Activated T-helper 1 cell treated with anti-CD3 and anti-CD28 coated beads, Interleukin-12 subunit alpha, Interleukin-12 subunit beta, Interleukin-2, Interleukin-4 antibody, amounts not matched to agents 30 ng/mL and 10 ng/mL and 1 ng/mL, durations not matched to agents 14 hours and 24 hours and 36 hours (primary cell): Measurements from ENCODE around the gene LGALS7. TPM values are rescaled to one million over a fixed set of nuclear protein-coding genes. Genes with fewer than 3 reads are reported as not detected.
A peak's percentile ranks its signal among the peaks of the same experiment; 100 is the strongest.
"Not testable (repeated sequence)": the region's sequence is repeated elsewhere in the genome, so short reads cannot be mapped to it uniquely, and the experiment has no call there.

Source experiments
- DNase-seq: peaks from one replicate; pipeline ENCODE4 v3.0.0; 2021; ENCODE audit warnings: low spot score
- H3K27ac Mint-ChIP-seq: one replicate; pipeline ENCODE4 v1.8.0; 2021; ENCODE audit warnings: mild to moderate bottlenecking, mixed read lengths
- H3K27me3 Mint-ChIP-seq: one replicate; pipeline ENCODE4 v1.8.0; 2022; ENCODE audit warnings: mild to moderate bottlenecking, moderate library complexity, mixed read lengths; ENCODE audit not compliant: insufficient read depth
- H3K36me3 Mint-ChIP-seq: one replicate; pipeline ENCODE4 v1.8.0; 2021; ENCODE audit warnings: low read depth, mixed read lengths
- H3K4me1 Mint-ChIP-seq: one replicate; pipeline ENCODE4 v1.8.0; 2021; ENCODE audit warnings: low read depth, mixed read lengths
- H3K4me3 Mint-ChIP-seq: one replicate; pipeline ENCODE4 v1.8.0; 2021; ENCODE audit warnings: mild to moderate bottlenecking, moderate library complexity, mixed read lengths
- H3K9me3 Mint-ChIP-seq: one replicate; pipeline ENCODE4 v1.8.0; 2021; ENCODE audit warnings: mixed read lengths
- intact Hi-C: fragments of 100-400 bp; cut with micrococcal nuclease; formaldehyde crosslinking; loops from one replicate; pipeline ENCODE4 v1.15.1; 2024
- total RNA-seq: library from RNA; stranded (reverse); gene quantifications from 2 replicates; pipeline ENCODE4 v1.2.3, GENCODE V29; 2022

The LGALS7 gene
- total RNA-seq, 1 donor from 2014 or later = not detected

DNA sequence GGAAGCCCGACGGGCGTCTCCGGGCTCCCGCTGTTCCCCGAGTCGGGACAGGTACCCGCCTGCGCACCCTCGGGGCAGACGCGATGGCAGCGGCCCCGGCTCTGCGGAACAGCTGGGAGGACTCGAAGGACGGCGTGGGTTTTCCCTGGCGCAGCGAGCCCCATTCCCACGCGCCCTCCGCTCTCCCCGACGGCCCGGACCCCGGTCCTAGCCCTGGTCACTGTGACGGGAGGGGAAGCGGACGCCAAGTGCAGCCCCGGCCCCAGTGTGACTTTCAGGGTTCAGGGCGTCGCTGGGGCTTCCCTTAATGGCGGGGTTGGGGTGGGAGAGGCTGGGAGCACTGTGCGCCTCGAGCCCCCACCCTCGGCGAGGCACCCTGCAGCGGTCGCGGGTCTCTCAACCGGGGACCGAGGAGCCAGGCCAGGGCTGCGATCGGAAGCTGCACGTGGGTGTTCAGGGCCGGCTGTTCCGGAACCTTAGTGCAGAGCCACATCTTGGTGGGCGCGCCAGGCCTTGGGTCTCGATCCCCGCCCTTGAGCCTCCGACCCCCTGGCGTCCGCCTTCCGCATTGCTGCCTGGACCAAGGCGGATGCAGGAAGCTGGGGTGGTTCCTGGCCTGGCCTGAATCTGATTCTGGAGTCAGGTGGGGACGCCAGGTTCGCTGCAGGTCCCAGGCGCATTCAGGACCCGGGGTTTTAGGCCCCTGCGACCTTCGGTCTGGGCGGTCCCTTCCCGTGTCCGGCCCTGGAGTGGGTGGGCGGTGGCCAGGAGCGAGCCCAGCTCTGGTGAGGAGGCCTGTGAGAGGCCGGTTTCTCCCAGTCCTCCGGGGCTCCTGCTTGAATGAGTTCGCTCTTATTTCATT lies 19.2 kb upstream of the LGALS7 start:
- H3K4me3 Mint-ChIP-seq = no peak overlapping the region
- no peaks in the 10 kb centered on the region for H3K9me3 Mint-ChIP-seq
- peaks cover 4% of the 10 kb centered on the region for H3K27me3 Mint-ChIP-seq
- no peak for DNase-seq
- intact Hi-C loops = loop anchor here (5.0 kb wide), 1 partner anchor 40 kb away; the partner anchor contains the start of gene ECH1
- peaks cover 5% of the 10 kb centered on the region for H3K4me1 Mint-ChIP-seq
- H3K27ac Mint-ChIP-seq = peak overlapping the region; percentile 16
- no peaks in the 10 kb centered on the region for H3K36me3 Mint-ChIP-seq

DNA sequence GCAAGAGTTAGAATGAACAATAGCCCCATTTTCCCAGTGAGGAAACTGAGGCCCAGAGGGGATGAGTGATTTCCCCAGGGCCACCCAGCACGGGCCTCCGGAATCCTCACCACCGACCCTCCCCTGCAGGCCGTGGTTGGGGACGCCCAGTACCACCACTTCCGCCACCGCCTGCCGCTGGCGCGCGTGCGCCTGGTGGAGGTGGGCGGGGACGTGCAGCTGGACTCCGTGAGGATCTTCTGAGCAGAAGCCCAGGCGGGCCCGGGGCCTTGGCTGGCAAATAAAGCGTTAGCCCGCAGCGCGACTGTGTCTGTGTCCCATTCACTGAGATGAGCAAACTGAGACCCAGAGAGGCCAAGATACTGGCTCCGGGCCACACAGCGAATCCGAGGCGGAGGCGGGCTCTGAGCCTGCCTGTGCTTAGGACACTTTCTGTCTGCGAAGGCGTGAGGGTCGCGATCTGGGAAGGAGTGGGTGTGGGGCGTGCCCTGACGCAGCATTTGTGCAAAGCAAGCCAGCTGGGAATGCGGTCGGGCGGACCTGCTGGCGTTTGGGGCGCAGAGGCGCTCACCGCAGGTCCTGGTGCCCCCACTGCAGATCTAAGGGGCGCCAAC lies 18.2 kb upstream of the LGALS7 start:
- H3K4me1 Mint-ChIP-seq, H3K36me3 Mint-ChIP-seq, H3K4me3 Mint-ChIP-seq: not testable (repeated sequence)

DNA sequence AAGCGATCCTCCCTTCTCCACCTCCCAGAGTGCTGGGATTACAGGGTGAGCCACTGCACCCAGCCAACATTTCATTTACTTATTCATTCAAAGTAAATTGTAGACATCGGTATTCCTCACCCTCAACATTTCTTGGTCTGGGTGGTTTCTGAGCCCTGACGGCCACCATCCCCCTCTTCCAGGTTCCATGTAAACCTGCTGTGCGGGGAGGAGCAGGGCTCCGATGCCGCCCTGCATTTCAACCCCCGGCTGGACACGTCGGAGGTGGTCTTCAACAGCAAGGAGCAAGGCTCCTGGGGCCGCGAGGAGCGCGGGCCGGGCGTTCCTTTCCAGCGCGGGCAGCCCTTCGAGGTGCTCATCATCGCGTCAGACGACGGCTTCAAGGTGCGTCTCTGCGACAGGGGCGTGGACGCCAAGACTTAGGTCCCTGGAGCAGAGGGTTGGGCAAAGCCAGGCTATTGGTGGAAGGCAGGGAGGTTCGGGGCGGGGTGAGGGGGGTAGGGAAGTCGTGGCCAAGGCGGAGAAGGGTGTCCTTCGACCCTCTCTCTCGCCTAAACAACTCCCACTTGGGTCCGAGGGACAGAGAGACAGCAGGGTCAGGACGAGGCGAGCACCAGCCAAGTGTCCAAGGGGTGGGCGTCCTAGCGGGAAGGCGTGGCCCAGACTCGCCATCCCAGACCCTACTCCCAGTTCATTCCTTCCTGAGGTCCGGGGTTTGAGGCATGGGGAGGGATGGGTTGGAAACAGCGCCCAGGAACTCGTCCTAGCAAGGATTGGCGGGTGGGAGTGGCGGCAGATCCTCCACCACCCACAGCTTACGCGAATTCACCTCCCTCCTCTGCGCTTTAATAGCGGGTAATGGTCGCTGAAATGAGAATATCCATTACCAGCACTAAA lies 17.4 kb upstream of the LGALS7 start:
- not testable (repeated sequence) for H3K4me3 Mint-ChIP-seq, H3K27ac Mint-ChIP-seq, DNase-seq, H3K4me1 Mint-ChIP-seq, H3K9me3 Mint-ChIP-seq, H3K36me3 Mint-ChIP-seq, H3K27me3 Mint-ChIP-seq
- intact Hi-C loops = loop anchor here (5.0 kb wide), 1 partner anchor 42 kb away; the partner anchor contains the start of gene ECH1

More for the DNA sequence above, 18.2 kb upstream of the LGALS7 start:
- not testable (repeated sequence) for H3K27me3 Mint-ChIP-seq, H3K9me3 Mint-ChIP-seq, DNase-seq, H3K27ac Mint-ChIP-seq
- intact Hi-C loops = loop anchor here (5.0 kb wide), 1 partner anchor 41 kb away; the partner anchor contains the start of gene ECH1

DNA sequence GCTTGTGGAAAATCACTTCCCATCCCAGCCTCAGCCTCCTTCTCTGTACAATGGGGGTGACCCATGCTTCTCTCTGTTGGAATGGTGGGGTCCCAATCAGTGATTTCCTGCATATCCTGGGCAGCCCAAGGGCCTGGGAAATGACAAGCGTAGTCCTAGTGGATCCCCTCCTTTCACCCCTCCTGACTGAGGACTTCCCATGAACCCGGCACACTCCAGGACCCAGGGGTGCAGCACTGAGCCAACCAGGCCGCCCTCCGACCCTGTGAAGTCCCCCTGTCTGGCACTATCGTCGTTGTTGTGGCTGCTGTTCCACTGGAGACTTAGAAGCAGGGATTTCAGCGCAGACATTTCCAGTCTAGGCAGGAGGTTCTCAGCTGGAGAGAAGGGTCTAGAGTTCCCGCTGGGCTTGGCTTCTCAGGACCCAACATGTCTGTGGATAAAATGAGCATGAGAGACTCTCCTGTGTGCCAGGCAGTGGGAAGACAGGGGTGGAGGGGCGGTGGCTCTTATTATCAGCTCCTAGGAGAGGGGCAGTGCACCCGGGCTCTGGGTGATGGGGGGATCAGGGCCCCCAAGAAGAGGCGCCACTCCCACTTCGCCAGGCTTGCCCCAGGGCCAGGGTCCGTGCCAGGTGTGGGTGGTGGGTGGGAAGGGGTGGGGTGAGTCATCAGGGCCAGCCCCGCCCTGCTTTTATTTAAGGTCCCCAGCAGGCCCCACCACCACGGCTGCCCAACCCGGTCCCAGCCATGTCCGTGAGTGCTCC lies 15.3 kb upstream of the LGALS7 start, which contains the start of gene LGALS7B:
Gene LGALS7B, plus strand, starts transcription at position 723 of the 766 bp plus-strand sequence. Its CDS starts 27 bp downstream, at position 750.
- no peaks in the 10 kb centered on the region for H3K9me3 Mint-ChIP-seq
- intact Hi-C loops = no loop called here
- no peaks in the 10 kb centered on the region for H3K27me3 Mint-ChIP-seq
- H3K27ac Mint-ChIP-seq = no peak within 1 kb of the TSS
- H3K4me3 Mint-ChIP-seq = no peak within 1 kb of the TSS
- peaks cover 5% of the 10 kb centered on the region for H3K4me1 Mint-ChIP-seq
- no peak for DNase-seq
- H3K36me3 Mint-ChIP-seq = no peaks in the 10 kb centered on the region

DNA sequence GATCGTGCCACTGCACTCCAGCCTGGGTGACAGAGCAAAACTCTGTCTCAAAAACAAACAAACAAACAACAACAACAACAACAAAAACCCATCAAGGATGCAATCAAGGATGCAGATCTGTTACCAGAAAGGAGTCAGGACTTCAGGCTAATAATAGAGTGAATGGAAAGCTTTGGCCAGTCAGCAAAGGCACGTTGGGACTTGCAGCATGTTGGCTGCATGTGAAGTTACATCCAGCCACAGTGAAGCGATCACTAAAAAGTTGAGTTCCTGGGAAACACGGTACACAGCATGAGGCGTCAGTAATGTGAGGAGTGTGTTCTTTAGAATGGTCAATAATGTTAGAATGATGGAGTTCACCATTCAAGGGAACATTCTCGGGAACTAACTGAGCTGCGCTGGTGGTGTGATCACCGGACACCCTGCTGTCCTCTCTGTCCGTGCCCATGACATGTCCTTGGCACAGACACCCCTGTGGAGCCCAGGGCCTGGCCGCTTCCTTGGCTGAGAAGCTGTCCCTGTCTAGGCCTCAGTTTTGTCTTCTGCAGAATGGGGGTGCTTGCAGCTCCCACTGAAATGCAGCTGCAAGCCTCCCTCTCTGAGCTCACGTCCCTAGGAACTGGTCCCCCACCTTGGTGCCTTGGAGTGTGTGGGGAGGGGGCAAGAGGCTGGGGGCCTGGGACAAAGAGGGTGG lies 13.4 kb upstream of the LGALS7 start:
- Mint-ChIP-seq H3K27me3 (no peaks in the 10 kb centered on the region), H3K9me3 (no peaks in the 10 kb centered on the region), H3K36me3 (no peaks in the 10 kb centered on the region), H3K4me1 (no peaks in the 10 kb centered on the region), H3K27ac (no peak overlapping the region), H3K4me3 (no peak overlapping the region)
- DNase-seq = no peak
- intact Hi-C loops = no loop called here

DNA sequence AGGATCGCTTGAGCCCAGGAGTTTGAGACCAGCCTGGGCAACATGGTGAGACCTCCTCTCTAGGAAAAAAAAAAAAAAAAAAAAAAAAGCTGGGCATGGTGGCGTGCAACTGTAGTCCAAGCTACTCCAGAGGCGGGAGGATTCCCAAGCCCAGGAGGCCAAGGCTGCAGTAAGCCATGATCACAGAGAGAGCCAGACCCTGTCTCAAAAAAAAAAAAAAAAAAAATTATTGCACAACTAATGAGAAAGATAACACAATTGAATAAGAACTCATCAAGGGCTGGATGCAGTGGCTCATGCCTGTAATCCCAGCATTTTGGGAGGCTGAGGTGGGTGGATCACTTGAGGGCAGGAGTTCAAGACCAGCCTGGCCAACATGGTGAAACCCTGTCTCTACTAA lies 12.7 kb upstream of the LGALS7 start:
- H3K4me3 Mint-ChIP-seq, DNase-seq, H3K4me1 Mint-ChIP-seq, H3K27ac Mint-ChIP-seq, intact Hi-C loops, H3K36me3 Mint-ChIP-seq, H3K9me3 Mint-ChIP-seq, H3K27me3 Mint-ChIP-seq: not testable (repeated sequence)

DNA sequence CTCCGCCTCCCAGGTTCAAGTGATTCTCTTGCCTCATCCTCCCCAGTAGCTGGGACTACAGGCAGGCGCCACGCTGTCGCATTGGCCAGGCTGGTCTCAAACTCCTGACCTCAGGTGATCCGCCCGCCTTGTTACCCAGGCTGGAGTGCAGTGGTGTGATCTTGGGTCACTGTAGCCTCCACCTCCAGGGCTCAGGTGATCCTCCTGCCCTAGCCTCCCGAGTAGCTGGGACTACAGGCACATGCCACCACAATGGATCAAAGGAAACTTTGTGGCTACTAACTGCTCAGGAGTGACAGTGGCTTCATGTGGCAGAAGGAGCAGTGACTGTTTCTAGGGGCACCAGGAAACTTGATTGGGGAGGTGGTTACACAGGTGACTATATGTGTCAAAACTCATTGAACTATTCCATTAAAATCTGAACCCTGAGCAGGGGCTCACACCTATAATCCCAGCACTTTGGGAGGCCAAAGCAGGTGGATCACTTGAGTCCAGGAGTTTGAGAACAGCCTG lies 11.9 kb upstream of the LGALS7 start:
- H3K4me1 Mint-ChIP-seq = no peaks in the 10 kb centered on the region
- H3K27ac Mint-ChIP-seq = no peak overlapping the region
- no peaks in the 10 kb centered on the region for H3K9me3 Mint-ChIP-seq
- no peak overlapping the region for H3K4me3 Mint-ChIP-seq
- no peak for DNase-seq
- H3K27me3 Mint-ChIP-seq = peaks cover 7% of the 10 kb centered on the region
- intact Hi-C loops = no loop called here
- no peaks in the 10 kb centered on the region for H3K36me3 Mint-ChIP-seq

DNA sequence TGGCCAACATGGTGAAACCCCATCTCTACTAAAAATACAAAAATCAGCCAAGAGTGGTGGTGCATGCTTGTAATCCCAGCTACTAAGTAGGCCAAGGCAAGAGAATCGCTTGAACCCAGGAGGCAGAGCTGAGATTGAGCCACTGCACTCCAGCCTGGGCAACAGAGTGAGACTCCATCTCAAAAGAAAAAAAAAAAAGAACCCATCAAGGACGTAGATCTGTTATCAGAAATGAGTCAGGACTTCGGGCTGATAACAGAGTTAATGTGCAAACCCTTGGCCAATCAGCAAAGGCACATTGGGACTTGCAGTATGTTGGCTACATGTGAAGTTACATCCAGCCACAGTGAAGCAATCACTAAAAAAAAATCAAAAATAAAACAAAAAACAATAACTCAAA lies 10.9 kb upstream of the LGALS7 start:
- H3K4me1 Mint-ChIP-seq = no peaks in the 10 kb centered on the region
- peaks cover 11% of the 10 kb centered on the region for H3K27me3 Mint-ChIP-seq
- DNase-seq = no peak
- no peak overlapping the region for H3K27ac Mint-ChIP-seq
- intact Hi-C loops = no loop called here
- H3K4me3 Mint-ChIP-seq = no peak overlapping the region
- no peaks in the 10 kb centered on the region for H3K36me3 Mint-ChIP-seq
- no peaks in the 10 kb centered on the region for H3K9me3 Mint-ChIP-seq

DNA sequence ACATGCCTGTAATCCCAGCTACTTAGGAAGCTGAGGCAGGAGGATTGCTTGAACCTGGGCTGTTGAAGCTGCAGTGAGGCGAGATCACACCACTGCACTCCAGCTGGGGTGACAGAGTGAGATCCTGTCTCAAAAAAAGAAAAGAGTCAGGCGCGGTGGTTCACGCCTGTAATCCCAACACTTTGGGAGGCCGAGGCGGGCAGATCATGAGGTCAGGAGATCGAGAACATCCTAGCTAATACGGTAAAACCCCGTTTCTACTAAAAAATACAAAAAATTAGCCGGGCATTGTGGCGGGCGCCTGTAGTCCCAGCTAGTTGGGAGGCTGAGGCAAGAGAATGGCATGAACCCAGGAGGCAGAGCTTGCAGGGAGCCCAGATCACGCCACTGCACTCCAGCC lies 8.9 kb upstream of the LGALS7 start:
- intact Hi-C loops, H3K27ac Mint-ChIP-seq, H3K9me3 Mint-ChIP-seq, H3K4me1 Mint-ChIP-seq, H3K36me3 Mint-ChIP-seq, DNase-seq, H3K4me3 Mint-ChIP-seq: not testable (repeated sequence)
- H3K27me3 Mint-ChIP-seq = peaks cover 15% of the 10 kb centered on the region

DNA sequence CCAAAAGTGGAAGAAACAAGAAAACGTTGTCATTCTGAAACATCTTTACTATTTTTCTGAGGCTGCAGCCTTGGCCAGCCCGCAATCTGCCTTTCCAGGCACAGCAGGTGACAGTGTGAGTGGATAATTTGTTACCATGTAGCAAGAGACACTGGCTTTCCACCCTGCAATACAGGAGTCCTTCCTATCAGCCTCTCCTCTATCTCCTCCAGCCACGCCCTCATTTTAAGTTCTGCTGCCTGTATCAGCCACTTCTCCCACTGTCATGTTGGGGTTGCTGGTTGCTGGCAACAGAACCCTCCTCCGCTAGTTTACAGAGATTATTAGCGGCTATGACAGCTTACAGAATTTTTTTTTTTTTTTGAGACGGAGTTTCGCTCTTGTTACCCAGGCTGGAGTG lies 7.7 kb upstream of the LGALS7 start:
- H3K36me3 Mint-ChIP-seq = no peaks in the 10 kb centered on the region
- no peaks in the 10 kb centered on the region for H3K9me3 Mint-ChIP-seq
- H3K4me3 Mint-ChIP-seq = no peak overlapping the region
- no peak for DNase-seq
- peaks cover 15% of the 10 kb centered on the region for H3K27me3 Mint-ChIP-seq
- intact Hi-C loops = no loop called here
- no peak overlapping the region for H3K27ac Mint-ChIP-seq
- H3K4me1 Mint-ChIP-seq = no peaks in the 10 kb centered on the region

DNA sequence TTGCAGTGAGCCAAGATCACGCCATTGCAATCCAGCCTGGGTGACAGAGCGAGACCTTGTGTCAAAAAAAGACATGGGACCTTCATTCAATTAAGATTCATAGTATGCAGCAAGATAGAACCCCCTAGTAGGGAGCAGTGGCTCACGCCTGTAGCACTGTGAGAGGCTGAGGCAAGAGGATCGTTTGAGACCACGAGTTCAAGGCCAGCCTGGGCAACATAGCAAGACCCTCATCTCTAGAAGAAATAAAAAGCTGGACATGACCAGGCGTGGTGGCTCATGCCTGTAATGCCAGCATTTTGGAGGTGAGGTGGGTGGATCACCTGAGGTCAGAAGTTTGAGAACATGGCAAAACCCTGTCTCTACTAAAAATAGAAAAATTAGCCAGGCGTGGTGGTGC lies 7.1 kb upstream of the LGALS7 start:
- Mint-ChIP-seq H3K27ac (no peak overlapping the region), H3K9me3 (no peaks in the 10 kb centered on the region), H3K4me1 (no peaks in the 10 kb centered on the region), H3K27me3 (peaks cover 15% of the 10 kb centered on the region), H3K36me3 (no peaks in the 10 kb centered on the region), H3K4me3 (no peak overlapping the region)
- intact Hi-C loops = no loop called here
- no peak for DNase-seq
